Transverse colon (tissue), 4 donors: ENCODE data around the gene GMPR. TPM values are rescaled to one million over a fixed set of nuclear protein-coding genes. Genes with fewer than 3 reads are reported as not detected.
A peak's percentile ranks its signal among the peaks of the same experiment; 100 is the strongest.

Experiments
- DNase-seq: peaks from one replicate; pipeline ENCODE4 v3.0.0-alpha.2; 2019
- H3K27ac ChIP-seq, 4 donors: fragments of 200-600 bp; sonication (generic); 2 replicates each; pipeline ENCODE4 v1.5.1; 2016 to 2018; ENCODE audit warnings: inconsistent platforms in 4 of 4
- H3K27me3 ChIP-seq: fragments of 200-600 bp; sonication (generic); 2 replicates; pipeline ENCODE4 v1.5.1; 2017; ENCODE audit warnings: inconsistent platforms
- H3K36me3 ChIP-seq, 4 donors: fragments of 200-600 bp; sonication (generic); 2 replicates each; pipeline ENCODE4 v1.5.1; 2017 to 2019; ENCODE audit warnings: inconsistent platforms in 4 of 4
- H3K4me1 ChIP-seq, 4 donors: fragments of 200-600 bp; sonication (generic); 2 replicates each; pipeline ENCODE4 v1.5.1; 2017 to 2020; ENCODE audit warnings: inconsistent platforms in 4 of 4
- H3K4me3 ChIP-seq, 4 donors: fragments of 200-600 bp; sonication (generic); 1 replicate in 1 of 4; 2 replicates in 3 of 4; pipeline versions ENCODE4 v1.5.1 to v1.6.1; 2017 to 2019; ENCODE audit warnings: inconsistent platforms in 4 of 4
- H3K9me3 ChIP-seq, 2 donors: fragments of 200-600 bp; sonication (generic); 2 replicates each; pipeline ENCODE4 v1.5.1; 2017 to 2019; ENCODE audit warnings: inconsistent platforms in 2 of 2
- EP300 ChIP-seq: sonication (generic); formaldehyde crosslinking; IDR thresholded peaks from one replicate; pipeline ENCODE4 v1.6.1; 2017; ENCODE audit warnings: antibody characterized with exemption, low read depth
- POLR2A ChIP-seq: fragments of 450-650 bp; IDR thresholded peaks from one replicate; pipeline ENCODE4 v1.6.1; 2016; ENCODE audit warnings: antibody characterized with exemption, mild to moderate bottlenecking, moderate library complexity
- POLR2AphosphoS5 ChIP-seq, 3 donors: sonication (generic); formaldehyde crosslinking; IDR thresholded peaks; one replicate each; pipeline ENCODE4 v1.6.1; 2016; ENCODE audit warnings: antibody characterized with exemption in 3 of 3
- WGBS, 2 donors: methylation state at CpG; one replicate each; pipeline ENCODE4 v1.1.5; 2018; ENCODE audit warnings: low coverage in 1 of 2; 5-methylcytosine and 5-hydroxymethylcytosine counted together
- in situ Hi-C, 4 donors: fragments of 200-750 bp; cut with MboI; loops; one replicate each; pipeline versions ENCODE4 v1.15.0 to v1.15.1; 2017; ENCODE audit warnings: low sequenced_read_pairs in 3 of 4, low pct_ligation_motif_present in 1 of 4, low pct_unique_long_range_greater_than_20kb in 1 of 4
- intact Hi-C: fragments of 100-400 bp; cut with DNase I; formaldehyde crosslinking; loops from one replicate; pipeline ENCODE4 v1.15.1; 2023; ENCODE audit warnings: low total_unique reads
- small RNA-seq, 4 donors: library from RNA; depleted of rRNA; stranded (forward); fragments of <200 nt; gene quantifications; one replicate each; pipeline ENCODE3, GENCODE V24; 2016
- total RNA-seq, 4 donors: library from RNA; depleted of rRNA; stranded (reverse); fragments of >200 nt; gene quantifications; one replicate each; pipeline ENCODE4 v1.1.0, GENCODE V29; 2016
- TF ChIP-seq, protein P1 (sequence below), 5 experiments: fragments of 200-600 bp in 3 of 5; fragments of 450-650 bp in 2 of 5; sonication (generic) in 3 of 5; IDR thresholded peaks; 1 replicate in 2 of 5; 2 replicates in 3 of 5; pipeline ENCODE4 v1.5.1; 2016 to 2017; ENCODE audit warnings: antibody characterized with exemption in 5 of 5, inconsistent platforms in 3 of 5, mild to moderate bottlenecking in 2 of 5, moderate library complexity in 1 of 5

The GMPR gene
- total RNA-seq, 4 donors from 2014 or later, result 4.4 to 5.1 (median 4.5) TPM; not detected in 1

DNA sequence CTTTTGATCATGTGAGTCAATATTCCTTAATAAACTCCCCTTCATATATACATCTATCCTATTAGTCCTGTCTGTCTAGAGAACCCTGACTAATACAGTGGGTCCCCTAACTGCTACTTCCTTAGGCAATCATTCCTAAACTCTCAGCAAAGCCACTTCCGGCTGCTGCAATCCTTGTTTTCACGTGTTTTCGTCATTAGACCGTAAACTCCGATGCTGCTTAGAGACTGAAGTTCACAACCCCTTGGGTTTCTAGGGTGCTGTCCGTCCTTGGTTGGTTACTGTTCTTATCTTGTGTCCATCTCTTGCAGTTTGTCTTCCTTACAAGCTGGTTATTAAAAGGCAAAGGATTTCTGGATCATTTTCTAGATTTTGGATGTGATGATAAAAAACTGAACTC is 106.4 kb downstream of the GMPR start:
- no peak for DNase-seq
- Histone ChIP-seq H3K4me3 (no peak overlapping the region), H3K9me3 (no peaks in the 10 kb centered on the region), H3K36me3 (no peaks in the 10 kb centered on the region), H3K4me1 (peaks cover 0 to 19% (median 6%) of the 10 kb centered on the region in 4 donors), H3K27ac (peak overlapping the region; percentile 6 to 56 (median 31)), H3K27me3 (no peaks in the 10 kb centered on the region)
- in situ Hi-C loops, result loop anchor here in 3 of 4 donors (25.0 kb wide), 3 partner anchors 168 to 618 kb away; partner anchors contain the start of gene ATXN1 (in 1 of the 3)
- 85 to 93% methylated on average over 6 of the region's 6 CpGs for WGBS, 2 donors
- intact Hi-C loops, result loop anchor here (5.0 kb wide), 1 partner anchor 1798 kb away; no protein-coding TSS in a partner anchor
- TF ChIP-seq POLR2A (no peak), EP300 (no peak), POLR2AphosphoS5 (IDR thresholded peaks at IDR 0.05) (no peak)
- TF ChIP-seq, protein P1, sequence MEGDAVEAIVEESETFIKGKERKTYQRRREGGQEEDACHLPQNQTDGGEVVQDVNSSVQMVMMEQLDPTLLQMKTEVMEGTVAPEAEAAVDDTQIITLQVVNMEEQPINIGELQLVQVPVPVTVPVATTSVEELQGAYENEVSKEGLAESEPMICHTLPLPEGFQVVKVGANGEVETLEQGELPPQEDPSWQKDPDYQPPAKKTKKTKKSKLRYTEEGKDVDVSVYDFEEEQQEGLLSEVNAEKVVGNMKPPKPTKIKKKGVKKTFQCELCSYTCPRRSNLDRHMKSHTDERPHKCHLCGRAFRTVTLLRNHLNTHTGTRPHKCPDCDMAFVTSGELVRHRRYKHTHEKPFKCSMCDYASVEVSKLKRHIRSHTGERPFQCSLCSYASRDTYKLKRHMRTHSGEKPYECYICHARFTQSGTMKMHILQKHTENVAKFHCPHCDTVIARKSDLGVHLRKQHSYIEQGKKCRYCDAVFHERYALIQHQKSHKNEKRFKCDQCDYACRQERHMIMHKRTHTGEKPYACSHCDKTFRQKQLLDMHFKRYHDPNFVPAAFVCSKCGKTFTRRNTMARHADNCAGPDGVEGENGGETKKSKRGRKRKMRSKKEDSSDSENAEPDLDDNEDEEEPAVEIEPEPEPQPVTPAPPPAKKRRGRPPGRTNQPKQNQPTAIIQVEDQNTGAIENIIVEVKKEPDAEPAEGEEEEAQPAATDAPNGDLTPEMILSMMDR (IDR thresholded peaks at IDR 0.05), result no peak

Small RNA genes within 50 kb of the gene (small RNA-seq; reads per million reads assigned to genes)
- 0 reads per million in 4 donors for gene RF00019
- 0 reads per million in 4 donors for gene RNU6-1114P

Other genes starting within 250 kb of the GMPR start
- 10 to 100 TPM; 22.5 to 43.2 (median 40.7) TPM for gene MYLIP, start 109.5 kb upstream of the GMPR start, total RNA-seq